Gastroesophageal sphincter (tissue), 4 donors: ENCODE data around the gene GNG4. TPM values are rescaled to one million over a fixed set of nuclear protein-coding genes. Genes with fewer than 3 reads are reported as not detected.
"Not testable (repeated sequence)": the region's sequence is repeated elsewhere in the genome, so short reads cannot be mapped to it uniquely, and the experiment has no call there.

Experiments
- ATAC-seq: fragments of 150-250 bp; one replicate; pipeline ENCODE4 v1.9.1; 2016; ENCODE audit warnings: mild to moderate bottlenecking, moderate library complexity
- H3K27ac ChIP-seq, 4 donors: fragments of 200-600 bp; sonication (generic) in 3 of 4; 1 replicate in 3 of 4; 2 replicates in 1 of 4; pipeline ENCODE4 v1.5.1; 2016 to 2019
- H3K27me3 ChIP-seq: fragments of 200-600 bp; sonication (generic); one replicate; pipeline ENCODE4 v1.5.1; 2019
- H3K36me3 ChIP-seq, 2 donors: fragments of 200-600 bp; sonication (generic); one replicate each; pipeline ENCODE4 v1.5.1; 2019; ENCODE audit warnings: control low read depth in 1 of 2
- H3K4me1 ChIP-seq, 3 donors: fragments of 200-600 bp; sonication (generic); 1 replicate in 2 of 3; 2 replicates in 1 of 3; pipeline ENCODE4 v1.5.1; 2016 to 2019; ENCODE audit warnings: control low read depth in 2 of 3
- H3K4me3 ChIP-seq, 2 donors: fragments of 200-600 bp; sonication (generic); one replicate each; pipeline ENCODE4 v1.5.1; 2019; ENCODE audit warnings: mild to moderate bottlenecking in 1 of 2, moderate library complexity in 1 of 2
- H3K9me3 ChIP-seq, 3 donors: fragments of 200-600 bp; sonication (generic); one replicate each; pipeline ENCODE4 v1.5.1; 2017 to 2019; ENCODE audit warnings: control low read depth in 2 of 3
- EP300 ChIP-seq: sonication (generic); formaldehyde crosslinking; IDR thresholded peaks from one replicate; pipeline ENCODE4 v1.6.1; 2017; ENCODE audit warnings: antibody characterized with exemption, mild to moderate bottlenecking
- POLR2A ChIP-seq, 2 donors: fragments of 450-650 bp; IDR thresholded peaks; one replicate each; pipeline ENCODE4 v1.6.1; 2017; ENCODE audit warnings: antibody characterized with exemption in 2 of 2, mild to moderate bottlenecking in 2 of 2, moderate library complexity in 1 of 2
- POLR2AphosphoS5 ChIP-seq: sonication (generic); formaldehyde crosslinking; IDR thresholded peaks from one replicate; pipeline ENCODE4 v1.6.1; 2017; ENCODE audit warnings: antibody characterized with exemption
- WGBS, 2 donors: methylation state at CpG; one replicate each; pipeline ENCODE4 v1.1.5; 2018; ENCODE audit warnings: low coverage in 1 of 2; 5-methylcytosine and 5-hydroxymethylcytosine counted together
- total RNA-seq, 4 donors: library from RNA; depleted of rRNA; stranded (reverse); fragments of >200 nt; gene quantifications; one replicate each; pipeline ENCODE4 v1.1.0, GENCODE V29; 2016
- TF ChIP-seq, protein P1 (sequence below), 4 experiments: fragments of 200-600 bp in 2 of 4; fragments of 450-650 bp in 2 of 4; sonication (generic) in 1 of 4; IDR thresholded peaks; one replicate each; pipeline ENCODE4 v1.5.1; 2017 to 2019; ENCODE audit warnings: antibody characterized with exemption in 4 of 4, mild to moderate bottlenecking in 2 of 4, moderate library complexity in 2 of 4

GNG4 gene
- total RNA-seq, 4 donors from 2014 or later: 0.40 to 0.73 (median 0.52) TPM; not detected in 1

DNA sequence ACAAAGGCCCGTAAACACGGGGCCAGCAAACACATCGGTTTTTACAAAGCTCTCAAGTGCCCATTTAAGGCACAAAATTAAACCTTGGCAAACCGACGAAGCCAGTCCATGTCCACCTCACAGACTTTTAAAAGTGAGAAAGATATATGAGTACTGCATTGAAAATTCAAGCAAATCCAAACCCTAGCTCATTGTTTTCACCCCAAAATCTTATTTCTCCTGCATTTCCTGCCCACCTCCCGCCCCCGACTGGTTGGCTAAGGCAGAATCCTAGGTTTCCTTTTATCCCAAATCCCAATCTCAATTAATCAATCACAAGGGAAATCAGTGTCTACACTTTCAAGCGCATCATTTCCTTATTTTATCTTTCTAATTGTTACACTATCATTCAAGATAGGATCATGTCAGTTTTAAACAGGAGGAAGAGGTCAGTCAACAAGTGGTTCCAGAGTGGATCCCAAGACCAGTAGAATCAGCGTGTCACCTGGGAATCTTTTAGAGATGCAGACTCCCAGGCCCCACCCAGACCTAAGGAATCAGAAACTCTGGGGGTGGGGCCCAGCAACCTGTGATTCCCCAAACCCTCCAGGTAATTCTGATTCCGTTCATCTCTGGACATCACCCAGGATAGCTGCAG is 1.7 kb upstream of the GNG4 start:
- 13 to 38% methylated on average over 5 to 7 of the region's 10 CpGs for WGBS, 2 donors
- H3K27me3 ChIP-seq: peaks cover 88% of the 10 kb centered on the region
- TF ChIP-seq POLR2A (IDR thresholded peaks at IDR 0.05) (no peak), EP300 (no peak), POLR2AphosphoS5 (no peak)
- TF ChIP-seq, protein P1, sequence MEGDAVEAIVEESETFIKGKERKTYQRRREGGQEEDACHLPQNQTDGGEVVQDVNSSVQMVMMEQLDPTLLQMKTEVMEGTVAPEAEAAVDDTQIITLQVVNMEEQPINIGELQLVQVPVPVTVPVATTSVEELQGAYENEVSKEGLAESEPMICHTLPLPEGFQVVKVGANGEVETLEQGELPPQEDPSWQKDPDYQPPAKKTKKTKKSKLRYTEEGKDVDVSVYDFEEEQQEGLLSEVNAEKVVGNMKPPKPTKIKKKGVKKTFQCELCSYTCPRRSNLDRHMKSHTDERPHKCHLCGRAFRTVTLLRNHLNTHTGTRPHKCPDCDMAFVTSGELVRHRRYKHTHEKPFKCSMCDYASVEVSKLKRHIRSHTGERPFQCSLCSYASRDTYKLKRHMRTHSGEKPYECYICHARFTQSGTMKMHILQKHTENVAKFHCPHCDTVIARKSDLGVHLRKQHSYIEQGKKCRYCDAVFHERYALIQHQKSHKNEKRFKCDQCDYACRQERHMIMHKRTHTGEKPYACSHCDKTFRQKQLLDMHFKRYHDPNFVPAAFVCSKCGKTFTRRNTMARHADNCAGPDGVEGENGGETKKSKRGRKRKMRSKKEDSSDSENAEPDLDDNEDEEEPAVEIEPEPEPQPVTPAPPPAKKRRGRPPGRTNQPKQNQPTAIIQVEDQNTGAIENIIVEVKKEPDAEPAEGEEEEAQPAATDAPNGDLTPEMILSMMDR (IDR thresholded peaks at IDR 0.05): no peak
- H3K4me3 ChIP-seq: peak overlapping the region in 1 of 2 donors; percentile 62
- H3K27ac ChIP-seq: no peak overlapping the region
- peaks cover 0 to 32% (median 21%) of the 10 kb centered on the region in 3 donors for H3K4me1 ChIP-seq
- H3K36me3 ChIP-seq: no peaks in the 10 kb centered on the region
- H3K9me3 ChIP-seq: peaks cover 0 to 6% (median 0%) of the 10 kb centered on the region in 3 donors
- ATAC-seq: no peak

DNA sequence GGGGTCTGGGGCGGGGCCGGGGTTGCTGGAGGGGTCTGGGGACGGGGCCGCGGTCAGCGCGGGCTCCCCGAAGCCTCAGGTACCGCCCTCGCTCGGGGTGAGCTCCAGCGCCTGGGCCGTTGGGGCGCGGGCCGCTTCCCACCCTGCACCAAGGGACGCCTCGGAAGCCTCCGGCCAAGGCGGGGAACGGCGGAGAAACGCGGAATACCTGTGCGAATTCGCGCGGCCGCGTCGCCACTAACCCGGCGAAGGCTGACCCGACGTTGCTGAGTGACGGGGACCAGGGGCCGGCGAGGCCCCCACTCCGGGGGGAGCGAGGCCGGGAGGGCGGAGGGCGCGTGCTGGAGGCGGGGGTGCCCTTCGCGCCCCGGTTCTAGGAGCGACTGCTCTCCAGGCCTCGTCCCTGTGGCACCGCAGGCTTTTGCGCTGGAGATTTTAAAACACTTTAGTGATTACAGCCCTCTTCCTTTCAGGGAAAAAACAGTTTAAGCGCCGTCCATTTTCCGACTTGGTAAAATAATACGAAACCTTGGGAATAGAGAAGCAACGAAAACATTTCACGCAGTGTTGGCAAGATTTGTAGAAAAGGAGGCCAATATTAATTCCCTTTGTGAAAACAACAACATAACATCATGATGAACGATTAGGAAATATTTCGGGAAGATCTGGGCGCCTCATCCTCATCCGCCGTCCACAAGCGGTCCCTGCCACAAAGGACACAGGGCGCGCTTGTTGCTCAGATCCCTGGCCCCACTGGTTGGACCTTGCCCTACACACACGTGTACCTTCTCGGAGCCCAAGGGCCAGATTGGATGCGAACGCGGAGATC is 971 bp upstream of the GNG4 start:
- Histone ChIP-seq H3K27ac (no peak overlapping the region), H3K36me3 (no peaks in the 10 kb centered on the region), H3K4me1 (peaks cover 0 to 32% (median 21%) of the 10 kb centered on the region in 3 donors), H3K4me3 (peak overlapping the region; percentile 23 to 62), H3K9me3 (peaks cover 0 to 6% (median 0%) of the 10 kb centered on the region in 3 donors), H3K27me3 (peaks cover 94% of the 10 kb centered on the region)
- WGBS, 2 donors: 7 to 17% methylated on average over 7 to 15 of the region's 71 CpGs
- peak; percentile 40 for ATAC-seq
- TF ChIP-seq POLR2A (IDR thresholded peaks at IDR 0.05) (no peak), POLR2AphosphoS5 (no peak), EP300 (no peak)
- TF ChIP-seq, protein P1 (IDR thresholded peaks at IDR 0.05): no peak

DNA sequence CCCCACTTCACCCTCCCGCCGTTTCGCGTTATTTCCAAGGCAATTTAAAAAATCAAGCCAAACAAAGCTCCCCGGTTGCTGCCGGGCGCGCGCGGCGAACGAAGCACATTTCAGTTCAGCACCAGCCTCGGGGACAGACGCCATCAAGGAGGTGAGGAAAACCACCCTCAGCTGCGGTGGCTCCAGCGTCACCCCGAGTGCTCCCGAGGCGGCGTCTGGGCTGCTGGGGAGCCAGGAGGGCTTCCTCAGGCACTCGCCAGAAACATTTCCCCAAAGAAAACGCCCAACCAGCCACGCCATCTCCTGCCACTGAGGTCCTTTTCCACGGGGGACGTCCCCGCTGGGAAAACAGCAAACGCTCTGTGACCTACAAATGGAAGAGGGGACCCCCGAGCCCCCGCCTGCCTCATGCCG is 623 bp downstream of the GNG4 start:
- H3K27me3 ChIP-seq: peaks cover 96% of the 10 kb centered on the region
- H3K27ac ChIP-seq: no peak overlapping the region
- ATAC-seq: peak; percentile 60
- 0% methylated on average over 3 to 5 of the region's 30 CpGs for WGBS, 2 donors
- peaks cover 0 to 2% (median 0%) of the 10 kb centered on the region in 3 donors for H3K9me3 ChIP-seq
- TF ChIP-seq, protein P1 (IDR thresholded peaks at IDR 0.05): no peak
- TF ChIP-seq POLR2AphosphoS5: no peak
- no peak for TF ChIP-seq POLR2A (IDR thresholded peaks at IDR 0.05)
- TF ChIP-seq EP300: no peak
- H3K4me1 ChIP-seq: peaks cover 0 to 32% (median 21%) of the 10 kb centered on the region in 3 donors
- no peaks in the 10 kb centered on the region for H3K36me3 ChIP-seq
- H3K4me3 ChIP-seq: peak overlapping the region; percentile 23 to 62

DNA sequence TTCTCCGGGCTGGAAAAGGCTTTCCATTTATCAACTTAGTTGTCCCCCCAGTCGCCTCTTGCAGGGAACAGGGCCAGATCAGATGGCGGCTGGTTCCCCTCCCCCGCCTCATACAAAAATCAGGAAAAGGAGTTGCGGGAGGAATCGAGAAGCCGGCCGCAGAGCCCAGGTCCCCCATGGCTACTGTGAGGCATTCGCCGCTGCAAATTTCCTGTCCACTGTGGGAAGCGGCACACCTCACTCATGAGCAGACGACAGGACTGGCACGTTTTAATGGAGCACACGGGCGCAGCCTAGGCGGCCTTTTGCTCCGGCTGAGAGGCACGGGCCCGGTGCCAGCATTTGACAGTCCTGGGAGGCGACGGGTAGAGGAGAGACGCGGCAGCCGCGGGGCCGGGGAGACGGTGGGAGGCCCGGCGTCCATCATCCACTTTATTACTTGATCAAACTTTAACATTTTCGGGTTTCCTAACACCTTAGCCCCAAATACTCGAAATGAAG is 1.1 kb downstream of the GNG4 start:
- Histone ChIP-seq H3K27me3 (peaks cover 96% of the 10 kb centered on the region), H3K36me3 (no peaks in the 10 kb centered on the region), H3K4me1 (peaks cover 0 to 32% (median 21%) of the 10 kb centered on the region in 3 donors), H3K9me3 (no peaks in the 10 kb centered on the region), H3K27ac (no peak overlapping the region), H3K4me3 (peak overlapping the region in 1 of 2 donors; percentile 62)
- no peak for ATAC-seq
- TF ChIP-seq, protein P1 (IDR thresholded peaks at IDR 0.05): no peak
- TF ChIP-seq POLR2A (IDR thresholded peaks at IDR 0.05) (no peak), POLR2AphosphoS5 (no peak), EP300 (no peak)
- WGBS, 2 donors: 0 to 1% methylated on average over 12 to 18 of the region's 31 CpGs

DNA sequence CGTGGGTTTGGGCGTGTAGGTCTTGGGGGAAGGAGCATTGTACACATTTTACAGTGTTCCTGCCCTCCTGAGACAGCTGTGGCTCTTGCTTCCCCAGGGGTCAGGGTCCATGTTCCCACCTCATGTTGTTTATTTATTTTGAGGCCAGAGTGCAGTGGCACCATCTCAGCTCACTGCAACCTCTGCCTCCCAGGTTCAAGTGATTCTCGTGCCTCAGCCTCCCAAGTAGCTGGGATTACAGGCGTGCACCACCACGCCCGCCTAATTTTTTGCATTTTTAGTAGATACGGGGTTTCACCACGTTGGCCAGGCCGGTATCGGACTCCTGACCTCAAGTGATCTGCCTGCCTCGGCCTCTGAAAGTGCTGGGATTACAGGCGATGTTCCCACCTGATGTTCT is 2.0 kb downstream of the GNG4 start:
- not testable (repeated sequence) for H3K9me3 ChIP-seq, H3K4me3 ChIP-seq, H3K36me3 ChIP-seq, H3K27ac ChIP-seq, ATAC-seq
- H3K27me3 ChIP-seq: peaks cover 95% of the 10 kb centered on the region
- peaks cover 0 to 32% (median 21%) of the 10 kb centered on the region in 3 donors for H3K4me1 ChIP-seq
- 86 to 90% methylated on average over 7 to 12 of the region's 12 CpGs for WGBS, 2 donors
